ENCODE results near the gene ZDHHC11B.
"Not testable (repeated sequence)": the region's sequence is repeated elsewhere in the genome, so short reads cannot be mapped to it uniquely, and the experiment has no call there.

ZDHHC11B gene

GRCh38 chr5:727087-727486 is 57.4 kb downstream of the ZDHHC11B start:
- in situ Hi-C loops (cut with HindIII; ENCODE audit: low sequenced_read_pairs) = not testable (repeated sequence)

- in situ Hi-C loops (cut with HindIII; ENCODE audit: low sequenced_read_pairs) = not testable (repeated sequence)
Observed at GRCh38 chr5:723865-724264, 60.7 kb downstream of the ZDHHC11B start.

- in situ Hi-C loops (cut with HindIII; ENCODE audit: low sequenced_read_pairs) = not testable (repeated sequence)
Observed at GRCh38 chr5:723309-723708, 61.2 kb downstream of the ZDHHC11B start.

- in situ Hi-C loops (cut with HindIII; ENCODE audit: low sequenced_read_pairs) = not testable (repeated sequence)
Observed at GRCh38 chr5:719379-719778, 65.2 kb downstream of the ZDHHC11B start.

GRCh38 chr5:717143-717542 is 67.4 kb downstream of the ZDHHC11B start:
- in situ Hi-C loops (cut with HindIII; ENCODE audit: low sequenced_read_pairs) = no loop called here

GRCh38 chr5:716740-717139 is 67.8 kb downstream of the ZDHHC11B start:
- in situ Hi-C loops (cut with HindIII; ENCODE audit: low sequenced_read_pairs) = not testable (repeated sequence)

- in situ Hi-C loops (cut with HindIII; ENCODE audit: low sequenced_read_pairs) = not testable (repeated sequence)
Observed at GRCh38 chr5:715636-716035, 68.9 kb downstream of the ZDHHC11B start.

GRCh38 chr5:714215-715118 is 70.1 kb downstream of the ZDHHC11B start:
- in situ Hi-C loops (cut with HindIII; ENCODE audit: low sequenced_read_pairs) = not testable (repeated sequence)

GRCh38 chr5:713686-714085 is 70.8 kb downstream of the ZDHHC11B start:
- in situ Hi-C loops (cut with HindIII; ENCODE audit: low sequenced_read_pairs) = not testable (repeated sequence)

- in situ Hi-C loops (cut with HindIII; ENCODE audit: low sequenced_read_pairs) = not testable (repeated sequence)
Observed at GRCh38 chr5:708848-709517, 75.5 kb downstream of the ZDHHC11B start.

GRCh38 chr5:708374-708773 is 76.2 kb downstream of the ZDHHC11B start:
- in situ Hi-C loops (cut with HindIII; ENCODE audit: low sequenced_read_pairs) = not testable (repeated sequence)

GRCh38 chr5:706127-706526 is 78.4 kb downstream of the ZDHHC11B start:
- in situ Hi-C loops (cut with HindIII; ENCODE audit: low sequenced_read_pairs) = not testable (repeated sequence)

- in situ Hi-C loops (cut with HindIII; ENCODE audit: low sequenced_read_pairs) = not testable (repeated sequence)
Observed at GRCh38 chr5:696753-697702, 87.5 kb downstream of the ZDHHC11B start.

GRCh38 chr5:696191-696590 is 88.3 kb downstream of the ZDHHC11B start:
- in situ Hi-C loops (cut with HindIII; ENCODE audit: low sequenced_read_pairs) = not testable (repeated sequence)

GRCh38 chr5:695475-695874 is 89.1 kb downstream of the ZDHHC11B start:
- in situ Hi-C loops (cut with HindIII; ENCODE audit: low sequenced_read_pairs) = not testable (repeated sequence)

GRCh38 chr5:694042-694431 is 90.5 kb downstream of the ZDHHC11B start:
- in situ Hi-C loops (cut with HindIII; ENCODE audit: low sequenced_read_pairs) = not testable (repeated sequence)

- in situ Hi-C loops (cut with HindIII; ENCODE audit: low sequenced_read_pairs) = not testable (repeated sequence)
Observed at GRCh38 chr5:693271-694041, 91.1 kb downstream of the ZDHHC11B start, which contains the start of gene TPPP. TSS of gene TPPP (minus strand) at chr5:693352. CDS start at chr5:678060, 15,292 bp downstream.

GRCh38 chr5:692529-693041 is 91.9 kb downstream of the ZDHHC11B start:
- in situ Hi-C loops (cut with HindIII; ENCODE audit: low sequenced_read_pairs) = not testable (repeated sequence)

GRCh38 chr5:691817-692528 is 92.6 kb downstream of the ZDHHC11B start:
- in situ Hi-C loops (cut with HindIII; ENCODE audit: low sequenced_read_pairs) = no loop called here

All from endothelial cell of hepatic sinusoid (primary cell).